RWPE1 (cell line): ENCODE data around the gene NXN.
"Not testable (repeated sequence)": the region's sequence is repeated elsewhere in the genome, so short reads cannot be mapped to it uniquely, and the experiment has no call there.

ENCODE experiments used
- CTCF ChIA-PET: fragments of 350-600 bp; sonication (Branson Sonifier 250); formaldehyde crosslinking; extraction: SDS; loops from one replicate; lab custom pipeline; 2021; lab: Yijun Ruan, JAX
- POLR2A ChIA-PET: fragments of 400-600 bp; formaldehyde crosslinking; extraction: SDS; loops from one replicate; lab custom pipeline; 2020; ENCODE audit warnings: antibody characterized with exemption; ENCODE audit not compliant: low non-redundant PET; lab: Yijun Ruan, JAX
- DNase-seq: peaks from one replicate; pipeline ENCODE4 v3.0.0; 2012; ENCODE audit warnings: low spot score
- H3K27ac ChIP-seq: fragments of 450-650 bp; 2 replicates; pipeline ENCODE4 v1.5.1; 2017
- CTCF ChIP-seq: fragments of 450-650 bp; conservative IDR thresholded peaks from 2 replicates; pipeline ENCODE4 v1.5.1; 2017; ENCODE audit warnings: low read depth, mild to moderate bottlenecking

The NXN gene

GRCh38 chr17:929586-929985, 50.0 kb downstream of the NXN start:
- DNase-seq = no peak
- TF ChIP-seq CTCF = no peak
- peak overlapping the region; percentile 100 for H3K27ac ChIP-seq
- ChIA-PET POLR2A (interaction anchor here (0.5 kb wide), 1 partner anchor 177 kb away, joined by 5 read pairs; no protein-coding TSS in a partner anchor), CTCF (interaction anchor here (0.6 to 1.0 kb wide), 2 partner anchors 51 to 136 kb away, joined by 3 read pairs; no protein-coding TSS in a partner anchor)

GRCh38 chr17:927611-928461, 51.7 kb downstream of the NXN start:
- H3K27ac ChIP-seq = peak overlapping the region; percentile 100
- peak; percentile 92 for DNase-seq
- ChIA-PET POLR2A (interaction anchor here (0.6 kb wide), 1 partner anchor 44 kb away, joined by 3 read pairs; no protein-coding TSS in a partner anchor), CTCF (interaction anchor here (1.2 kb wide), 1 partner anchor 49 kb away, joined by 4 read pairs; no protein-coding TSS in a partner anchor)
- no peak for TF ChIP-seq CTCF

- no peak for TF ChIP-seq CTCF
Measured at GRCh38 chr17:925817-926216, 53.8 kb downstream of the NXN start.

GRCh38 chr17:924711-925475, 54.7 kb downstream of the NXN start:
- H3K27ac ChIP-seq = peak overlapping the region; percentile 100
- CTCF ChIA-PET = interaction anchor here (1.1 kb wide), 1 partner anchor 130 kb away, joined by 4 read pairs; no protein-coding TSS in a partner anchor
- TF ChIP-seq CTCF = no peak
- peak; percentile 83 for DNase-seq
- POLR2A ChIA-PET = interaction anchor here (0.6 to 0.9 kb wide), 2 partner anchors 11 to 26 kb away, joined by 4 to 6 read pairs; no protein-coding TSS in a partner anchor

More at GRCh38 chr17:925817-926216, 53.8 kb downstream of the NXN start:
- POLR2A ChIA-PET = no interaction called here
- CTCF ChIA-PET = interaction anchor here (1.1 kb wide), 1 partner anchor 131 kb away, joined by 4 read pairs; no protein-coding TSS in a partner anchor
- DNase-seq = no peak
- H3K27ac ChIP-seq = peak overlapping the region; percentile 100

GRCh38 chr17:924306-924705, 55.3 kb downstream of the NXN start:
- DNase-seq, POLR2A ChIA-PET, CTCF ChIA-PET: not testable (repeated sequence)
- peak overlapping the region; percentile 100 for H3K27ac ChIP-seq

GRCh38 chr17:923633-924032, 55.9 kb downstream of the NXN start:
- CTCF ChIA-PET = no interaction called here

More at GRCh38 chr17:923633-924032, 55.9 kb downstream of the NXN start:
- POLR2A ChIA-PET = no interaction called here
- TF ChIP-seq CTCF = no peak
- H3K27ac ChIP-seq = peak overlapping the region; percentile 100
- no peak for DNase-seq
